Endothelial cell of umbilical vein (primary cell): Measurements from ENCODE around the gene SSBP3. TPM values are rescaled to one million over a fixed set of nuclear protein-coding genes. Genes with fewer than 3 reads are reported as not detected.

Source experiments
- BruUV-seq: library from RNA; stranded (reverse); fragments of 400-500 nt; replicated peaks from 2 replicates; lab custom pipeline; 2021; lab: Mats Ljungman, UMichigan
- CTCF ChIA-PET: fragments of 300-600, 350-600 bp; sonication (Branson Sonifier 250); formaldehyde crosslinking; loops from one replicate; lab custom pipeline; 2021; ENCODE audit warnings: antibody characterized with exemption, inconsistent platforms; lab: Charles Lee
- POLR2A ChIA-PET: fragments of 300-600, 350-600 bp; sonication (Branson Sonifier 250); formaldehyde crosslinking; loops from one replicate; lab custom pipeline; 2021; ENCODE audit warnings: antibody characterized with exemption, inconsistent platforms; lab: Charles Lee
- DNase-seq: peaks from one replicate; pipeline ENCODE4 v3.0.0-alpha.2; 2011; ENCODE audit warnings: low read depth, low spot score
- FAIRE-seq: peaks from 2 replicates; lab custom pipeline; 2011; peaks lifted over from hg19 to GRCh38; lab: Jason Lieb, UNC
- H2AFZ ChIP-seq: 2 replicates; pipeline ENCODE4 v1.6.0; 2012; ENCODE audit warnings: low read depth, low read length, control low read depth, inconsistent platforms
- H3K27ac ChIP-seq: 2 replicates; pipeline ENCODE4 v1.5.1; 2011; ENCODE audit warnings: low read depth, mild to moderate bottlenecking, control low read depth, low read length, moderate library complexity; ENCODE audit not compliant: insufficient read depth
- H3K27me3 ChIP-seq, 2 experiments: 2 replicates each; pipeline versions ENCODE4 v1.6.0 to v1.6.1; 2011; ENCODE audit warnings: low read length in 2 of 2, mixed read lengths in 1 of 2; ENCODE audit not compliant: control insufficient read depth in 2 of 2, insufficient read depth in 2 of 2
- H3K36me3 ChIP-seq, 2 experiments: 2 replicates in 1 of 2; 3 replicates in 1 of 2; pipeline ENCODE4 v1.5.1; 2011; ENCODE audit warnings: low read length in 2 of 2, mild to moderate bottlenecking in 1 of 2, moderate library complexity in 1 of 2; ENCODE audit not compliant: control insufficient read depth in 2 of 2, insufficient read depth in 2 of 2; ENCODE audit errors: extremely low read depth in 1 of 2
- H3K4me1 ChIP-seq: 3 replicates; pipeline ENCODE4 v1.5.1; 2011; ENCODE audit warnings: mild to moderate bottlenecking, low read length; ENCODE audit not compliant: control insufficient read depth, insufficient read depth; ENCODE audit errors: extremely low read depth
- H3K4me2 ChIP-seq: 2 replicates; pipeline ENCODE4 v1.6.1; 2011; ENCODE audit warnings: low read length, control low read depth, mixed read lengths; ENCODE audit not compliant: insufficient read depth
- H3K4me3 ChIP-seq, 3 experiments: fragments of 200-600 bp in 1 of 3; sonication (generic), shearing (Covaris generic) in 1 of 3; replicated peaks in 1 of 3; 2 replicates each; pipeline ENCODE4 v1.5.1; 2011 to 2016; ENCODE audit warnings: control low read depth in 3 of 3, low read length in 3 of 3, mild to moderate bottlenecking in 2 of 3, inconsistent platforms in 1 of 3, low read depth in 1 of 3, moderate library complexity in 1 of 3; ENCODE audit not compliant: insufficient read depth in 1 of 3
- H3K79me2 ChIP-seq: 2 replicates; pipeline ENCODE4 v1.6.0; 2012; ENCODE audit warnings: low read length, inconsistent platforms; ENCODE audit not compliant: control insufficient read depth, insufficient read depth
- H3K9ac ChIP-seq: replicated peaks from 2 replicates; pipeline ENCODE3; 2011; ENCODE audit warnings: low read length, control low read depth; ENCODE audit not compliant: insufficient read depth; ENCODE audit errors: extremely low read depth
- H3K9me1 ChIP-seq: replicated peaks from 3 replicates; pipeline ENCODE4 v1.6.0; 2011; ENCODE audit warnings: mild to moderate bottlenecking, low read length; ENCODE audit not compliant: control insufficient read depth, insufficient read depth; ENCODE audit errors: extremely low read depth
- H3K9me3 ChIP-seq: replicated peaks from 2 replicates; pipeline ENCODE4 v1.5.1; 2012; ENCODE audit warnings: low read length, inconsistent platforms; ENCODE audit not compliant: control insufficient read depth, insufficient read depth
- H4K20me1 ChIP-seq: replicated peaks from 2 replicates; pipeline ENCODE3; 2011; ENCODE audit warnings: mild to moderate bottlenecking, low read length; ENCODE audit not compliant: control insufficient read depth, insufficient read depth; ENCODE audit errors: extremely low read depth
- CTCF ChIP-seq, 2 donors: IDR thresholded peaks; 1 replicate in 1 of 2; 2 replicates in 1 of 2; pipeline ENCODE4 v1.5.1; 2011; ENCODE audit warnings: low read length in 2 of 2, mild to moderate bottlenecking in 2 of 2, moderate library complexity in 2 of 2, control low read depth in 1 of 2, inconsistent platforms in 1 of 2, low read depth in 1 of 2; ENCODE audit not compliant: insufficient read depth in 1 of 2; ENCODE audit errors: extremely low read depth in 1 of 2
- EZH2 ChIP-seq: IDR thresholded peaks from 2 replicates; pipeline ENCODE4 v1.6.1; 2012; ENCODE audit warnings: borderline replicate concordance, low read depth, mild to moderate bottlenecking, moderate library complexity, low read length, inconsistent platforms; ENCODE audit not compliant: severe bottlenecking
- FOS ChIP-seq: IDR thresholded peaks from 2 replicates; pipeline ENCODE4 v1.6.1; 2011; ENCODE audit warnings: mild to moderate bottlenecking, low read length, moderate library complexity, borderline replicate concordance; ENCODE audit not compliant: insufficient read depth
- GATA2 ChIP-seq: IDR thresholded peaks from 2 replicates; pipeline ENCODE4 v1.7.0; 2011; ENCODE audit warnings: low read depth, mild to moderate bottlenecking, moderate library complexity, mixed read lengths, low read length; ENCODE audit not compliant: insufficient read length, insufficient read depth
- JUN ChIP-seq: IDR thresholded peaks from 2 replicates; pipeline ENCODE4 v1.6.1; 2011; ENCODE audit warnings: borderline replicate concordance, low read depth; ENCODE audit not compliant: insufficient read length, insufficient read depth
- MYC ChIP-seq: IDR thresholded peaks from one replicate; pipeline ENCODE4 v1.6.1; 2011; ENCODE audit warnings: mild to moderate bottlenecking, low read depth, low read length
- POLR2A ChIP-seq: IDR thresholded peaks from 2 replicates; pipeline ENCODE4 v1.6.1; 2012; ENCODE audit warnings: low read depth, mild to moderate bottlenecking, control low read depth, low read length
- POLR2AphosphoS5 ChIP-seq: IDR thresholded peaks from 2 replicates; pipeline ENCODE4 v1.6.1; 2012; ENCODE audit warnings: low read depth, mild to moderate bottlenecking, control low read depth, low read length, moderate library complexity; ENCODE audit not compliant: insufficient read depth
- dilution Hi-C: fragments of 300-500 bp; cut with MboI; formaldehyde crosslinking; loops from one replicate; pipeline ENCODE4 v1.15.0; 2019; ENCODE audit warnings: low sequenced_read_pairs; ENCODE audit not compliant: extremely low pct_ligation_motif_present
- intact Hi-C: fragments of 100-400 bp; cut with micrococcal nuclease; formaldehyde crosslinking; loops from one replicate; pipeline ENCODE4 v1.10.0; 2022
- polyA plus RNA-seq, 4 experiments: library from polyadenylated mRNA; depleted of rRNA in 3 of 4; stranded (reverse) in 3 of 4; unstranded in 1 of 4; fragments of >200 nt; gene quantifications; 2 replicates each; pipeline versions ENCODE4 v1.2.1 to v1.2.3, GENCODE V29; 2011 to 2012; ENCODE audit warnings: missing spikeins in 1 of 4
- total RNA-seq: library from RNA; stranded (reverse); gene quantifications from 2 replicates; pipeline ENCODE4 v1.2.3, GENCODE V29; 2021
- TF ChIP-seq, protein P1 (sequence below): IDR thresholded peaks from 2 replicates; pipeline ENCODE4 v1.6.1; 2011; ENCODE audit not compliant: insufficient read depth, insufficient read length

The SSBP3 gene
- total and polyA plus RNA-seq, 2 donors (not counting 3 experiments of a cell fraction or from before 2014, with no cell fraction given): 44.9 to 59.4 TPM

DNA sequence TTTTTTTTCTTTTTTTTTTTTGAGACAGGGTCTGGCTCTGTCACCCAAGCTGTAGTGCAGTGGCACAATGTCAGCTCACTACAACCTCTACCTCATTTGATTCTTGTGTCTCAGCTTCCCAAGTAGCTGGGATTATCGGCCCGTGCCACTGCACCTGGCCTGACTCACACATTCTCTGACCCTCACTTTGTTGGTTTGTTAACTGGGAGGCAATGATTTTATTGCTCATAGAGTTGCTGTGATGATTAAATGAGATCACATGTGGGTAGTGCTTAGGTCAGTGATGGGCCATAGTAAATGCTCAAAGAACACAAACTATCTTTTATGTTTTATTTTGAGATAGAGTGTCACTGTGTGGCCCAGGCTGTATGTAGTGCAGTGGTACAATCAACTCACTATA, 47.3 kb upstream of the SSBP3 start:
- Histone ChIP-seq H3K79me2 (no peaks in the 10 kb centered on the region), H3K4me1 (no peaks in the 10 kb centered on the region), H3K9me3 (no peaks in the 10 kb centered on the region), H2AFZ (no peak overlapping the region), H3K4me2 (no peak overlapping the region), H3K4me3 (no peak overlapping the region), H3K36me3 (no peaks in the 10 kb centered on the region), H3K27ac (no peak overlapping the region), H4K20me1 (no peaks in the 10 kb centered on the region), H3K9me1 (no peaks in the 10 kb centered on the region), H3K9ac (no peak overlapping the region), H3K27me3 (no peaks in the 10 kb centered on the region)
- intact Hi-C loops (no loop called here), dilution Hi-C loops (no loop called here)
- POLR2A ChIA-PET: no interaction called here
- BruUV-seq: no TSS peak
- no peak for TF ChIP-seq GATA2
- no peak for TF ChIP-seq FOS
- TF ChIP-seq CTCF (IDR thresholded peaks at IDR 0.05; ENCODE audit: extremely low read depth in 1 of 2, insufficient read depth in 1 of 2, low read depth in 1 of 2, low read length in 2 of 2): no peak
- no peak for TF ChIP-seq POLR2AphosphoS5
- no peak for TF ChIP-seq POLR2A
- no peak for TF ChIP-seq EZH2
- TF ChIP-seq, protein P1, sequence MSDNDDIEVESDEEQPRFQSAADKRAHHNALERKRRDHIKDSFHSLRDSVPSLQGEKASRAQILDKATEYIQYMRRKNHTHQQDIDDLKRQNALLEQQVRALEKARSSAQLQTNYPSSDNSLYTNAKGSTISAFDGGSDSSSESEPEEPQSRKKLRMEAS: no peak
- TF ChIP-seq MYC: no peak
- no peak for TF ChIP-seq JUN
- DNase-seq (no peak), FAIRE-seq (no peak)
- CTCF ChIA-PET: no interaction called here
